HTERT RPE-1 (cell line): ENCODE results near the gene CLDN34.

ENCODE experiments used
- in situ Hi-C: fragments of 300-500 bp; cut with MboI; formaldehyde crosslinking; loops from 4 replicates; pipeline ENCODE4 v1.14.3; 2020; ENCODE audit warnings: low sequenced_read_pairs

The CLDN34 gene, protein sequence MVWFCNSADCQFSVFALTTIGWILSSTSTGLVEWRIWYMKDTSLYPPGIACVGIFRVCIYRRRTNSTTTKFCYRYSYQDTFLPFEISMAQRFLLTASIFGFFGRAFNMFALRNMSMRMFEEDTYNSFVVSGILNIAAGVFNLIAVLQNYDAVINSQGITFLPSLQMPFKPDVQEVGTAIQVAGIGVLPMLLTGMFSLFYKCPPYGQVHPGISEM

DNA sequence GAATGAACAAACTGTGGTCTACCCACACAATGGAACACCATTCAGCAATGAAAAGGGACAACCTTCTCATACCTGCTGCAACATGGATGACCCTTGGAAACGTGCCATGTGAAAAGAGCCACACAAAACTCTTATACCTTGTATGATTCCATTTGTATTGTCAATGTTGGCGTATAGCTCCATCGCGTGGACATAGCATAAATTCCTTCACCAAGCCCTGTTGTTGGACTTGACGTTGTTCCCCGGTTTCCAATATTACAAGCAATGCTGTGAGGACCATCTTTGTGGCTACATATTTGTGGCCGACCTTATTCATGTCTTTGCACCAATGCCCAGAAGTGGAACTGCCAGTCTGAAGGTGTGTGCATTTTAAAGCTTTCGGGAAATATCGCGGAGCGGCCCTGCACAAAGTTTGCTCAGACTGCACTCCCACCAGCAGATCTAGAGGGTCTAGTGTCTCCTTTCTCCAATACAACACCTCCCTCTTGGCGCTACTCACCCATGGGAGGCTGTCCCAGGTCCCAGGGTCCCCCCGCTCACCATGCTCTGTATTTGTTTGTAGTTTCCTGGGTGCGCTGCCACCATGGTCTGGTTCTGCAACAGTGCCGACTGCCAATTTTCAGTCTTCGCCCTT, at the start of gene CLDN34:
CLDN34 (plus strand) TSS at position 584 of the 634 bp plus-strand sequence; CDS start at position 584, 0 bp downstream.
- in situ Hi-C loops = no loop called here

- in situ Hi-C loops = no loop called here
Measured at GRCh38 chrX:9917861-9918260, 49.3 kb upstream of the CLDN34 start.

DNA sequence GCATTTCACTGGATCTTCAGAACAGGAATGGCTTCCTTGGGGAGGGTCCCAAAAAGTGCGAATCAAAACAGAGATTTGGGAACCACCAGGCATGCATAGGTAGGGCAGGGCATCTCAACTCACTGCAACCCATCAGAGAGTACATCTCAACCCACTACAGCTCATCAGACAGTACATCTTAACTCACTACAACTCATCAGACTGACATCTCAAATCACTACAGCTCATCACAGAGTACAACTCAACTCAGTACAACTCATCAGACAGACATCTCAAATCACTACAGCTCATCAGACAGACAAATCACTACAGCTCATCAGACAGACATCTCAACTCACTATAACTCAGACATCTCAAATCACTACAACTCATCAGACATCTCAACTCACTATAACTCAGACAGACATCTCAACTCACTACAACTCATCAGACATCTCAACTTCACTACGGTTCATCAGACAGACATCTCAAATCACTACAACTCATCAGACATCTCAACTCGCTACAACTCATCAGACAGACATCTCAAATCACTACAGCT, 47.5 kb upstream of the CLDN34 start:
- in situ Hi-C loops = no loop called here

GRCh38 chrX:9921407-9921806, 45.8 kb upstream of the CLDN34 start:
- in situ Hi-C loops = no loop called here

DNA sequence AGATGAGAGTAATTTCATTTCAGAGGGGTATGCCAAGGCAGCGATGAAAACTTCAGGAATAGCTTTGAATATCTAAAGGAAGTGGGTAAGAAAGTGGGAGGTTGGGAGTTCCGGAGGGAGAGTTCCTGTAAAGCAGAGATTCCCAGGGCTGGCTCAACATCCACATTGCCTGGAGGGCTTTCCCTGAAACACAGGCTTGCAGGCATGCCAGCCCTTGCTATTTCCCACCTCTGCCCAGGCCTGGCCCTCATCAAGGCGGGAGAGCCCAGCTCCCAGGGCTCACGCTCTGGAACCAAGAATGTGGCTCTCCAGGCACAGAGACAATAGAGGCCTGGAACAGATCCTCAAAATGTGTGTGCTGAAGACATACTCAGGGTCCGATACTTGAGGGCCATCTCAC, 43.8 kb upstream of the CLDN34 start:
- in situ Hi-C loops = no loop called here

DNA sequence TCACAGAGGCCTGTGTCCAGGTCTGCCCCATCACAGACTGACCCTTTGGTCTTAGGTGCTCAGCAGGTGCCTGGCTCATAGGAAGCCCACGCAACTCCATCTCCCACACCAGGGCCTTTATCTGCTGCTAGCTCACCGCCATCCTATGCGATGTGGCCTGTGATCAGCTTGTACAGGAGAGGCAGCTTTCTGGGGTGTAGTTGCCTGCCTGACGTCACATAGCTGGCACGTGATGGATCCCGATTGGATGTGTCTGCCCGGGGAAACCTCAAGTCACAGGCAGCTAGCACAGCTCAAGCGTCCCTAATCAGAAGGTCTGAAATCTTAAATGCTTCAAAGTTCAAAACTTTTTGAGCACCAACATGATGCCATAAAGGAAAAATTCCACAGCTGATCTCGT, 41.2 kb upstream of the CLDN34 start:
- in situ Hi-C loops = no loop called here

- in situ Hi-C loops = no loop called here
Measured at GRCh38 chrX:9927698-9928482, 39.3 kb upstream of the CLDN34 start.

GRCh38 chrX:9935436-9935835, 31.7 kb upstream of the CLDN34 start:
- in situ Hi-C loops = no loop called here

DNA sequence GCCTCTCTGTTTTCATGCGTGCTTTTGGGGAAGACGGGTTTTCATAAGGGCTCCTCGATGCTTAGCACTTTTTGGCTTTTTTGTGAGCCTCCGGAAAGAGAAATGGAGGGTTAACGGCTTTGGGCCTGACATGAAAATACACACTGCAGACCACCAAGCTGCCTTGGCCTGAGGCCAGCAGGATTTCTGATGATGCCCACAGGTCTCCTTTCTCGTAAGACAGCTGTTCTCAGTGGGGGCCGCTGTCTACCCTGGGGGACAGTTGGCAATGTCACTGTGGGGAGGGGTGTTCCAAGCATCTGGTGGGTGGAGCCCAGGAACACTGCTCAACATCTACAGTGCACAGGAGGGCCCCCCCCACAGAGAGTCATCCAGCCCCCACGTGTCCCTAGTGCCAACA, 29.4 kb upstream of the CLDN34 start:
- in situ Hi-C loops = no loop called here

DNA sequence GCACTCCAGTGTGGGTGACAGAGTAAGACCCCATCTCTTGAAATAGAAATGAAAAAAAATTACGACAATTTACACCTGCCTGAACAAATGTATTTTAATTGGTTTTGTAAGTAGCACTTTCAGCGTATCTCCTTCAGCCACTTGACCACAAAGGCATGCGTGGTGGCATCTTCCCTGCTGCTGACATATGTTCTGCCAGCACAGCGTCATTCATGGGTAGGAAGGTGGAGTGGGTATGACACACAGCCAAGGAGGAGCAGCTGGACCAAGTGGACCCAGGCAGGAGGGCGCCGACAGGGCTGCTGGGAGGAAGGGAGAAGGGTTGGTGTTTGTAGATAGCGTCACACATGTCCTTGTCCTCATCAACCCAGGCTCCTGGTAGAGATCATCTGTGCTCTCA, 28.6 kb upstream of the CLDN34 start:
- in situ Hi-C loops = no loop called here

GRCh38 chrX:9940421-9940820, 26.7 kb upstream of the CLDN34 start:
- in situ Hi-C loops = no loop called here

GRCh38 chrX:9942086-9942485, 25.1 kb upstream of the CLDN34 start:
- in situ Hi-C loops = no loop called here

DNA sequence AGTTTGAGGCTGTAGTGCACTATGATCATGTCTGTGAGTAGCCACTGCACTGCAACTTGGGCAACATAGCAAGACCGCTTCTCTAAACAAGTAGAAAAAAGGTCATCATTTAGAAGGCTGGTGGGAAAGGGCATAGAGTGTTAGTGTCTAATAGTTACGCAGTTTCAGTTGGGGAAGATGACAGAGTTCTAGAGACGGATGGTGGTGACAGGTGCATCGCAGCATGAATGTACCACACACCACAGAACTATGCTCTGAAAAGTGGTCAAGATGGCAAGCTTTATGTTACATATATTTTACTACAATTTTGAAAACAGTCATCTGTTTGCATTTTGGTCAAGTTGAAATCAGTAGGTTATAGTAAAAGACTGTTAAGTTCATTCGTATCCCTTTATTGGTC, 23.7 kb upstream of the CLDN34 start:
- in situ Hi-C loops = no loop called here

DNA sequence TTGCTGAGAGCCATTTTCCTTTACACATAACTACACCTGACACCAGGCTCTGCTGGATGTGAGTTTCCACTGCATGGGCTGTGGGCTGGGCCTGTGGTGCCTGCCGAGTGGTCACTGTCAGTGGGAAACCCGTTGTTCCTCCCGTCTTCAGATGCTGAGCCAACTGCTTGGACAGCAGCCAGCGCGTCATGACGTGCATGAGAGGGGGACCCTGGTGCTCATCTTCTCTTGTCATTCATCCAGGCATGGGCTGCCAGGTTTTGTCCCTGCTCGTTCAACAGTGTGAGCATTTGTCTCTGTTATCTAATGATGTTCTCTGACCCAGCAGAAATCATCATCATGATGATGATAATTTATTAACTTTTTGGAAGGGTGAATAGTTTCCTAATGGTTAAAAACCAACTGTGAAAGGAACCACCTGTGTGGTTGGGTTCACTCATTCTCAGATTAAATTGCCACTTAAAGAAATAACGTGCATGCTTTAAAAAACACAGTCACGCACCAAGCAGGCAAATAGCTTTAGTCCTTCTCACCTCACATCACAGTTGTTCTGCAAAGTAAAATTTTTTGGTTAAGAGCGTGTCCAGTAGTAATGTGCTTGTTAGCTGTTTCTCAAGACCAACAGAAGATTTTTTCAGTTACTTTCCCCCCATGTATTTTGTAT, 19.9 kb upstream of the CLDN34 start:
- in situ Hi-C loops = no loop called here

- in situ Hi-C loops = no loop called here
Measured at GRCh38 chrX:9948406-9948805, 18.8 kb upstream of the CLDN34 start.

GRCh38 chrX:9952300-9952699, 14.9 kb upstream of the CLDN34 start:
- in situ Hi-C loops = no loop called here

- in situ Hi-C loops = no loop called here
Measured at GRCh38 chrX:9953396-9953795, 13.8 kb upstream of the CLDN34 start.

DNA sequence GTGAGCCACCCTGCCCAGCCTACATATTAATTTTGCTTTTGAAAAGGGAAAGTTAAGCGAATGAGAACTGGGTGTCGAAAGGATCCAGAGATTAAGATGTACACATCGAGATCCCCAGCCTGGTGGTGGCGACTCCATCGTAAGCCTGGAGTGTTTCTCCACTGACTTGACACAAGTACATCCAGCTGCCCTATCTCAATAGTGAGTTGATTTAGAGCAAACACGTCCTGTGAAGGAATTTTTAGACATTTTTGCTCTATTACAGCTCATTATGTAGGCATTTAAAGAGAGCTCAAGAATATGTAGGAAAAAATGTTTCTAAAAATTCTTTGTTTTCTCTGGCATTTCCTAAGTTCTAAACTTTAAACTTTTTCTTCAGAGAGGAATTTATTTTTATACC, 11.7 kb upstream of the CLDN34 start:
- in situ Hi-C loops = no loop called here

- in situ Hi-C loops = no loop called here
Measured at GRCh38 chrX:9957743-9958142, 9.4 kb upstream of the CLDN34 start.

DNA sequence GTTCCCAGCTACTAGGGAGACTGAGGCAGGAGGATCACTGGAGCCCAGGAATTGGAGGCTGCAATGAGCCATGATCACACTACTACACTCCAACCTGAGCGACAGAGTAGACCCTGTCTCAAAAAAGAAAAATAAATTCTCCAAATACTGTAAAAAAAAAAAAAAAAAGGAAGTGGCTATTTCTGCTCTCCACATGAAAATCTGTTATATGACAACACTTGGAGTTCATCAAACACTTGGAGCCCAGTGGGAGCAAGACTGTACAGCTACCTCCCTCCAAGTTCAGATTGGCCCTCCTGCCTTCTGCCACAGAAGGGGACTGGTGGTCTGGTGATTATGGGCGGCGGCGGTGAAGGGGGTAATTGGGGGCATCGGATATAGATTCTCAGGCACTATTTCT, 9.0 kb upstream of the CLDN34 start:
- in situ Hi-C loops = no loop called here

GRCh38 chrX:9961750-9962149, 5.4 kb upstream of the CLDN34 start:
- in situ Hi-C loops = no loop called here
